ENCODE results near the gene DNAL1.
"Not testable (repeated sequence)": the region's sequence is repeated elsewhere in the genome, so short reads cannot be mapped to it uniquely, and the experiment has no call there.

The DNAL1 gene

DNA sequence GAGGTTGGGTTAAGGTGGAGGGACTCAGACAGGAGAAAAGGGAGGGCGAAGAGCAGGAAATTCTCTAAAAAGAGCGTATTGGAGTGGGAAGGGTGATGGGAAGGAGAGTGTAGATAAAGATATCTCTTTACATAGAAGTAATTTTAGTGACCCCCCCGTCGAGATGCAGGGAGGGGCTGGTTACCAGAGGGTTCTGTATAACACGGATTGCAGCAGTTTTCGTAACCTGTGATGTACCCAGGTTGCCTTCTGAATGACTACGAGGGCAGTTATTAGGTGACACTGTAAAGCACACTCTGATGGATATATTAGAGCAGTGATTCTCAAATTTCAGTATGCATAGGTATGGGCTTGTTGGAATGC lies 443 bp downstream of the DNAL1 start:
- Histone ChIP-seq H3K27me3 (ENCODE audit: control insufficient read depth, insufficient read depth, low read length) (no peaks in the 10 kb centered on the region), H3K9ac (ENCODE audit: low read depth, low read length) (peak overlapping the region; percentile 30; the same call in 1 of the 2 replicates), H3K27ac (ENCODE audit: low read depth, low read length) (no peak overlapping the region), H3K9me3 (ENCODE audit: control insufficient read depth, insufficient read depth, low read length) (no peaks in the 10 kb centered on the region), H3K4me1 (ENCODE audit: control insufficient read depth, insufficient read depth, low read length) (peaks cover 7% of the 10 kb centered on the region; the same call in 1 of the 2 replicates), H3K36me3 (ENCODE audit: control insufficient read depth, insufficient read depth, low read length) (no peaks in the 10 kb centered on the region), H3K4me3 (ENCODE audit: low read depth, low read length) (peak overlapping the region; percentile 96)

DNA sequence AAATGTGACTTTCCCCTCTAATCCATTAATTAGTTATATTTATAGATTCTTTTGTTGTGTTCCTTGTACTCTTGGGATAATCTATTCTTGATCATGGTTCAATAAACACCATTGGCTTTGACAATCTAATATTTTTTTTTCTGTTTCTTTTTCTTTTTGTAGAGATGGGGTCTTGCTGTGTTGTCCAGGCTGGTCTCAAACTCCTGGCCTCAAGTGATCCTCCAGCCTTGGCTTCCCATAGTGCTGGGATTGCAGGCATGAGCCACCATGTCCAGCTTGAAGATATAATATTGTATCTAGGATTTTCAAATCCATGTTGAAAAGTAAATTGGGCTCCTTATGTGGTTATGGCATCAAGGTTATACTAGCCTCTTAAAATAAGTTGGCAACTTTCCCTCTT lies 6.2 kb downstream of the DNAL1 start:
- Histone ChIP-seq H3K27ac (ENCODE audit: low read depth, low read length) (no peak overlapping the region), H3K36me3 (ENCODE audit: control insufficient read depth, insufficient read depth, low read length) (0 out of 2 replicates have a peak, but pooled peaks cover 2% of the 10 kb centered on the region), H3K27me3 (ENCODE audit: control insufficient read depth, insufficient read depth, low read length) (no peaks in the 10 kb centered on the region), H3K4me1 (ENCODE audit: control insufficient read depth, insufficient read depth, low read length) (no peaks in the 10 kb centered on the region), H3K9me3 (ENCODE audit: control insufficient read depth, insufficient read depth, low read length) (no peaks in the 10 kb centered on the region), H3K4me3 (ENCODE audit: low read depth, low read length) (no peak overlapping the region), H3K9ac (ENCODE audit: low read depth, low read length) (no peak overlapping the region)

DNA sequence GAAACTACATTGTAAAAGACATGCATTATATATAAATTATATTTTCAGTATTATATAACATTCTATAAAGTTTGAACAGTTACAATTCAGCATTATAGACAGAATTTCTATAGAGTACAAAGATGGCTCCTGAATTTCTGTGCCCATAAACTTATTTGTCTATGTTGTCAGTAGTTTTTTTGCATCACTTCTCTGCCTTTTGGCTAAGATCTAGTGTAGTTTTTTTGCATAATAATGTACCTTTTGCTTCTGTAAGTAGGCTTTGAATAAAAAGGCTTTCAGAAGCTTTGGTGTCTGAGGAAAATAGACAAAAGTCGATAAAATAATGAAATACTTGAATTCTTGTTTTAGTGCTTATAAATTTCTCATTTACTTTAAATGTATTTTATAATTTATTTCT lies 11.1 kb downstream of the DNAL1 start:
- Histone ChIP-seq H3K27me3 (ENCODE audit: control insufficient read depth, insufficient read depth, low read length) (no peaks in the 10 kb centered on the region), H3K9ac (ENCODE audit: low read depth, low read length) (no peak overlapping the region), H3K4me3 (ENCODE audit: low read depth, low read length) (no peak overlapping the region), H3K4me1 (ENCODE audit: control insufficient read depth, insufficient read depth, low read length) (no peaks in the 10 kb centered on the region), H3K36me3 (ENCODE audit: control insufficient read depth, insufficient read depth, low read length) (peaks cover 8% of the 10 kb centered on the region; the same call in 1 of the 2 replicates), H3K9me3 (ENCODE audit: control insufficient read depth, insufficient read depth, low read length) (no peaks in the 10 kb centered on the region), H3K27ac (ENCODE audit: low read depth, low read length) (no peak overlapping the region)

DNA sequence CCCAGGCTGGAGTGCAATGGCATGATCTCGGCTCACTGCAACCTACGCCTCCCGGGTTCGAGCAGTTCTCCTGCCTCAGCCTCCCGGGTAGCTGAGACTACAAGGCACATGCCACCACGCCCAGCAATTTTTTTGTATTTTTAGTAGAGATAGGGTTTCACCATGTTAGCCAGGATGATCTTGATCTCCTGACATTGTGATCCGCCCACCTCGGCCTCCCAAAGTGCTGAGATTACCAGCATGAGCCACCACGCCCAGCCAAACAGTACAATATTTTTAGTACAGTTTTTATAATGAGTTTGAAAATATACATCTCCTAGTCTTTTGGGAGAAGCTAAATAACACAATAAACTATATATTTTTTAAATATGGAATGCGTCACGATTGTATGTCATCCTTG lies 14.4 kb downstream of the DNAL1 start:
- Histone ChIP-seq H3K36me3 (ENCODE audit: control insufficient read depth, insufficient read depth, low read length) (peaks cover 11% of the 10 kb centered on the region), H3K4me1 (ENCODE audit: control insufficient read depth, insufficient read depth, low read length) (peaks cover 11% of the 10 kb centered on the region; the same call in 1 of the 2 replicates)
- H3K4me3 ChIP-seq (ENCODE audit: low read depth, low read length); H3K9me3 ChIP-seq (ENCODE audit: control insufficient read depth, insufficient read depth, low read length); H3K27ac ChIP-seq (ENCODE audit: low read depth, low read length); H3K27me3 ChIP-seq (ENCODE audit: control insufficient read depth, insufficient read depth, low read length); H3K9ac ChIP-seq (ENCODE audit: low read depth, low read length): not testable (repeated sequence)

DNA sequence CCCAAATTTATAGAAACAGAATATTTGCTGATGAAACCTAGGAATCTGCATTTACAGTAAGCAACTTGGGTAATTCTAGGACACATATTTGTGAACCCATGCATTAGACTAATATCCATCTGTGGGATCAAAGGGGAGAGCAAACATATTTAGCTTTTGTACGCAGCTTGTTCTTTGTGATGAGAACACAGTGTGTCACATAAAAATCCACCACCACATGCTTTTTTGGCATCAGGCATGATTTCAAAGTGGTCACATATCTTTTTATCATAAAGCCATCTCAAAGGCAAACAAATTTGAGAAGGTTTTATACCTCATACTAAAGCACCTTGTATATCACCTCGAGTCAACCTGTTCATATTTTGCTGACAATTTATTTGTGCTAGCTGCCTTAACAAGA lies 15.7 kb downstream of the DNAL1 start:
- Histone ChIP-seq H3K36me3 (ENCODE audit: control insufficient read depth, insufficient read depth, low read length) (peaks cover 9% of the 10 kb centered on the region), H3K4me1 (ENCODE audit: control insufficient read depth, insufficient read depth, low read length) (peaks cover 11% of the 10 kb centered on the region; the same call in 1 of the 2 replicates), H3K9ac (ENCODE audit: low read depth, low read length) (no peak overlapping the region), H3K27ac (ENCODE audit: low read depth, low read length) (no peak overlapping the region), H3K27me3 (ENCODE audit: control insufficient read depth, insufficient read depth, low read length) (no peaks in the 10 kb centered on the region), H3K4me3 (ENCODE audit: low read depth, low read length) (no peak overlapping the region), H3K9me3 (ENCODE audit: control insufficient read depth, insufficient read depth, low read length) (no peaks in the 10 kb centered on the region)

DNA sequence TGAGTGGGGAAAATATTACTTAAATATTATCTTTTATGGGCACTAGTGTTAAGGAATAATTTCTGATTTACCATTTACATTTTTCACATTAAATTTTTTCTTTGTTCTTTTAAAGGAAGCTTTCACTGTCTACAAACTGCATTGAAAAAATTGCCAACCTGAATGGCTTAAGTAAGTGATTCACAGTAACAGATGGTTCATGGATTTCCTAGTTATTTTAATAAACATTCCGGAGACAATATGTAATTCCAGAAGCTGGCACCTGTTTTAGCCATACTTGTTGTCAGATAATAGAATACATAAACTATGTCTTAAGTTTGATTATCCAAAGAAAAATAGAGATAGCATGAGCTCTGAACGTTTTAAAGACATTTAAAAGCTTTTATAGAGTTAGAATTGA lies 17.1 kb downstream of the DNAL1 start:
- Histone ChIP-seq H3K27ac (ENCODE audit: low read depth, low read length) (no peak overlapping the region), H3K9me3 (ENCODE audit: control insufficient read depth, insufficient read depth, low read length) (no peaks in the 10 kb centered on the region), H3K36me3 (ENCODE audit: control insufficient read depth, insufficient read depth, low read length) (peaks cover 9% of the 10 kb centered on the region), H3K9ac (ENCODE audit: low read depth, low read length) (no peak overlapping the region), H3K4me1 (ENCODE audit: control insufficient read depth, insufficient read depth, low read length) (peaks cover 11% of the 10 kb centered on the region; the same call in 1 of the 2 replicates), H3K27me3 (ENCODE audit: control insufficient read depth, insufficient read depth, low read length) (no peaks in the 10 kb centered on the region), H3K4me3 (ENCODE audit: low read depth, low read length) (no peak overlapping the region)

DNA sequence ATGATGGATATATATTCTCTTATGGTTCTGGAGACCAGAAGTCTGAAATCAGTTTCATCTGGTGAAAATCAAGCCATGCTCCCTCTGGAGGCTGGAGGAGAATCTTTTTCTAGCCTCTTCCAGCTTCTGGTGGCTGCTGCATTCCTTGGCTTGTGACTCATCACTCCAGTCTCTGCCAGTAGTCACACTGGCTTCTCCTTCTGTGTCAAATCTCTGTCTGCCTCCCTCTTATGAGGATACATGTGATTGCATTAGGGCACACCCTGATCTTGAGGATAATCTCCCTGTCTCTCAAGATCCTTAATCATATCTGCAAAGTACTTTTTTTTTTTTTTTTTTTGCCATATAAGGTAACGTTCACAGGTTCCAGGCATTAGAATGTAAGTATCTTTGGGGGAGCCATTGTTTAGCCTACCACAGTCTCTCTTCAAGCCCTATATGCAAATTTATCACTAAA lies 17.7 kb downstream of the DNAL1 start:
- H3K9me3 ChIP-seq (ENCODE audit: control insufficient read depth, insufficient read depth, low read length), result no peaks in the 10 kb centered on the region
- H3K27me3 ChIP-seq (ENCODE audit: control insufficient read depth, insufficient read depth, low read length), result no peaks in the 10 kb centered on the region
- H3K9ac ChIP-seq (ENCODE audit: low read depth, low read length), result peak overlapping the region; percentile 50; the same call in 1 of the 2 replicates
- peaks cover 11% of the 10 kb centered on the region; the same call in 1 of the 2 replicates for H3K4me1 ChIP-seq (ENCODE audit: control insufficient read depth, insufficient read depth, low read length)
- peaks cover 9% of the 10 kb centered on the region for H3K36me3 ChIP-seq (ENCODE audit: control insufficient read depth, insufficient read depth, low read length)
- H3K4me3 ChIP-seq (ENCODE audit: low read depth, low read length), result no peak overlapping the region
- no peak overlapping the region for H3K27ac ChIP-seq (ENCODE audit: low read depth, low read length)

DNA sequence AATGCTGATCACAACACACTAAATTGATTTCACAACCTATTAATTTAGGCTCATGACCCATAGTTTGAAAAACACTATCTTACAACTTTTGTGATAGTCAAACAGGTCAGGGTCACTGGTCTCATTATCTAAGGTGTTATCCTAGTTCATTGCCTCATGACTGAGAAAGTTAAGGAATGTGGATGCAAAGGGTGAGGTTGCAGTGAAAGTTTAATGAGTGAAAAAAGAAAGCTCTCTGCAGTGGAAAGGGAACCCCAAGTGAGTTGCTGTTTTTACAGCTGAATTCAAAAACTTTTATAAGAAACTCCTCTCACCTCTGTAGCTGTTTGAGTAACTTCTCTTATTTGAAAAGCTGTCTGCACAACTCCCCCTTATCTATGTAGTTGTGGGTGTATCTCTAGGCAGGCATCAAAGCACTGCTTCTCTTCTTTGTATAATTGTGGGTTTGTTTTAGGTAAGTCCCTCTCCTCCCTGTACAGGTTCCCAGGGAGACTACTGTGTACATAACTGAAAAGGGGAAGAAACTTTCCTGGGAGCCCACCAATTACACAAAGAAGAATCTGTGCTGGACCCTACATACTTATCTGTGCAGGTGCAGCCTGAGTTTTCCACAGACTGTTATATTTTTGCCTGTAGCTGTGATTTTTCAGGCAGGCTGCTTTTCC lies 18.9 kb downstream of the DNAL1 start:
- peaks cover 9% of the 10 kb centered on the region for H3K36me3 ChIP-seq (ENCODE audit: control insufficient read depth, insufficient read depth, low read length)
- H3K27me3 ChIP-seq (ENCODE audit: control insufficient read depth, insufficient read depth, low read length), result no peaks in the 10 kb centered on the region
- H3K9ac ChIP-seq (ENCODE audit: low read depth, low read length), result no peak overlapping the region
- H3K27ac ChIP-seq (ENCODE audit: low read depth, low read length), result no peak overlapping the region
- H3K4me1 ChIP-seq (ENCODE audit: control insufficient read depth, insufficient read depth, low read length), result peaks cover 11% of the 10 kb centered on the region; the same call in 1 of the 2 replicates
- no peak overlapping the region for H3K4me3 ChIP-seq (ENCODE audit: low read depth, low read length)
- no peaks in the 10 kb centered on the region for H3K9me3 ChIP-seq (ENCODE audit: control insufficient read depth, insufficient read depth, low read length)

DNA sequence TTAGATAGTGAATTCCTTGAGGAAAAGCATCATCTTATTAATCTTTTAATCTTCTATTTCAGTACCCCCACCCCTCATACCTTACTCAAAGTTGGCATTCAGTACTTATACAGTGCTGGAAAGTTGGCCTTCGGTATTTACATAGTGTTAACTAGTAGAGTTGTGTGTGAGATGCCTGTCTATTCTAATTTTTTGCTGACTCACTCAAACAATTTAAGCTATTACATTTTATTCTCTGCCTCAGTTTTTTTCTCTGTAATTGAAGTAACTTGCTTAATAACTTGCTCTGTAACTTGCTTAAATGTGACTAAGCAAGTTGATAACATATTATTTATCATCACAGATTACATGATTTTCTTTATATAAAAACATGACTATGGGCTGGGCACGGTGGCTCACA lies 20.3 kb downstream of the DNAL1 start:
- H3K27me3 ChIP-seq (ENCODE audit: control insufficient read depth, insufficient read depth, low read length), result no peaks in the 10 kb centered on the region
- no peak overlapping the region for H3K4me3 ChIP-seq (ENCODE audit: low read depth, low read length)
- H3K4me1 ChIP-seq (ENCODE audit: control insufficient read depth, insufficient read depth, low read length), result peaks cover 11% of the 10 kb centered on the region; the same call in 1 of the 2 replicates
- no peak overlapping the region for H3K27ac ChIP-seq (ENCODE audit: low read depth, low read length)
- H3K9me3 ChIP-seq (ENCODE audit: control insufficient read depth, insufficient read depth, low read length), result no peaks in the 10 kb centered on the region
- no peak overlapping the region for H3K9ac ChIP-seq (ENCODE audit: low read depth, low read length)
- H3K36me3 ChIP-seq (ENCODE audit: control insufficient read depth, insufficient read depth, low read length), result peaks cover 8% of the 10 kb centered on the region

DNA sequence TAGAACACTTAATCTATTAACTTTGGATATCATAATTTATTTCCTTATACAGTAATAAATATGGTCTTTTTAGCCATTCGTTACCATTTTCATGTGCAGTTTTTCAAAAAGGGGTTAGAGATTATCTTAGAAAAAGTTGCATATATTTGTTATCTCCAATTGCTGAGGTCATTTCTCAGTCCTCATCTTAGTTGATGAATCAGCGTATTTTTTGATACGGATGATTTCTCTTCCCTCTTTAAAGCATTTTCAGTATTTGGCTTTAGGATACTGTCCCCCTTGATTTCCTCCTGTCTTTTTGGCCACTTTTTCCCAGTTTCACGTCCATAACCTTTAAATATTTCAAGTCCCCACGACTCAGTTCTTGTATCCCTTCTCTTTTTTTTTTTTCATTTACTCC lies 21.8 kb downstream of the DNAL1 start:
- no peak overlapping the region for H3K4me3 ChIP-seq (ENCODE audit: low read depth, low read length)
- no peak overlapping the region for H3K9ac ChIP-seq (ENCODE audit: low read depth, low read length)
- peaks cover 11% of the 10 kb centered on the region; the same call in 1 of the 2 replicates for H3K4me1 ChIP-seq (ENCODE audit: control insufficient read depth, insufficient read depth, low read length)
- H3K36me3 ChIP-seq (ENCODE audit: control insufficient read depth, insufficient read depth, low read length), result peaks cover 3% of the 10 kb centered on the region; the same call in 1 of the 2 replicates
- H3K9me3 ChIP-seq (ENCODE audit: control insufficient read depth, insufficient read depth, low read length), result no peaks in the 10 kb centered on the region
- H3K27me3 ChIP-seq (ENCODE audit: control insufficient read depth, insufficient read depth, low read length), result no peaks in the 10 kb centered on the region
- H3K27ac ChIP-seq (ENCODE audit: low read depth, low read length), result no peak overlapping the region

DNA sequence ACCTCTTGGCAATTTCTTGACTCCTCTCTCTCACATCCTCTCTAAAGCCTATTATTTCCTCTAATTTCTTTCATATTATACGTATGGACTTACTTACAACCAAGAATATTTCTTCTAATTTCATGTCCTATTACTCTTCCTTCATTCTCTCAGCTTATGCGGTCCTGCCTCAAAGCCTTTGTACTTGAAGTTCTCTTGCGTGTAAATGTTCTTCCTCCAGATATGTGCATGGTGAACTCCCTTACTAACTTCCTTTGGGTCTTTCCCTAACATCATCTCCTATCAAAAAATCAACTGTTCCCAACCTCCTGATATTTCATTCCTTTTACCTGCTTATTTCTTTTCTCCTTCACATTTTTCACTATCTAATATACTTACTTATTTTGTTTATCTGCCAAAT lies 23.1 kb downstream of the DNAL1 start:
- no peaks in the 10 kb centered on the region for H3K9me3 ChIP-seq (ENCODE audit: control insufficient read depth, insufficient read depth, low read length)
- H3K27ac ChIP-seq (ENCODE audit: low read depth, low read length), result no peak overlapping the region
- H3K36me3 ChIP-seq (ENCODE audit: control insufficient read depth, insufficient read depth, low read length), result peaks cover 4% of the 10 kb centered on the region
- no peak overlapping the region for H3K4me3 ChIP-seq (ENCODE audit: low read depth, low read length)
- H3K27me3 ChIP-seq (ENCODE audit: control insufficient read depth, insufficient read depth, low read length), result no peaks in the 10 kb centered on the region
- H3K9ac ChIP-seq (ENCODE audit: low read depth, low read length), result no peak overlapping the region
- peaks cover 8% of the 10 kb centered on the region; the same call in 1 of the 2 replicates for H3K4me1 ChIP-seq (ENCODE audit: control insufficient read depth, insufficient read depth, low read length)
